ENCODE data around the gene CPSF2. TPM values are rescaled to one million over a fixed set of nuclear protein-coding genes. Genes with fewer than 3 reads are reported as not detected.

The CPSF2 gene
- polyA plus RNA-seq, 1 of the 3 experiments (the other 2 are of a cell fraction), result 11.7 TPM

DNA sequence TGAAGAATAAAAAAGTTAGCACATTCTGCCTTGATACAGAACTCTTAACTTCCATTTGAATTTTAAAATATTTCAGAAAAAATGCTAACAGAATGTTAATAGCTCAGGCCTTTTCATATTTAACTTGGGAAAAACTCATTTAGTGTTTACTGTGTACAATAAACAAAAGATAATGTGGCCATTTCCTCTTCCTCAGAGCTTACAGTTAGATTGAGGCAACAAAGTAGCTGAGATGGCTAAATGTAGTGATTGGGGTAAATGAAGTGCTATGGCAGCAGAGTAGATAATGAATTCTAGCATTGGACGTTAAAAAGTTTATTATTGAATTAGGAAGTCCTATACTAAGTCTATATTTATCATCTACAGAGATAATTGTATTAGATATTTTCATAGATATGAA is 12.7 kb downstream of the CPSF2 start:
- H3K4me1 ChIP-seq (ENCODE audit: control insufficient read depth in 1 of 2, insufficient read depth in 2 of 2, low read depth in 1 of 2, low read length in 1 of 2), result no peaks in the 10 kb centered on the region
- H3K9me2 ChIP-seq, result no peaks in the 10 kb centered on the region
- CTCF ChIA-PET, result interaction anchor here (1.1 to 3.5 kb wide), 9 partner anchors 10 to 553 kb away, joined by 3 to 24 read pairs (median 5); partner anchors contain the start of genes ATXN3, CPSF2 and NDUFB1
- no peak overlapping the region for H3K4me2 ChIP-seq
- TF ChIP-seq, protein P1, sequence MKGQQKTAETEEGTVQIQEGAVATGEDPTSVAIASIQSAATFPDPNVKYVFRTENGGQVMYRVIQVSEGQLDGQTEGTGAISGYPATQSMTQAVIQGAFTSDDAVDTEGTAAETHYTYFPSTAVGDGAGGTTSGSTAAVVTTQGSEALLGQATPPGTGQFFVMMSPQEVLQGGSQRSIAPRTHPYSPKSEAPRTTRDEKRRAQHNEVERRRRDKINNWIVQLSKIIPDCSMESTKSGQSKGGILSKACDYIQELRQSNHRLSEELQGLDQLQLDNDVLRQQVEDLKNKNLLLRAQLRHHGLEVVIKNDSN (IDR thresholded peaks at IDR 0.05; ENCODE audit: borderline replicate concordance, low read depth), result no peak
- TF ChIP-seq, protein P2, sequence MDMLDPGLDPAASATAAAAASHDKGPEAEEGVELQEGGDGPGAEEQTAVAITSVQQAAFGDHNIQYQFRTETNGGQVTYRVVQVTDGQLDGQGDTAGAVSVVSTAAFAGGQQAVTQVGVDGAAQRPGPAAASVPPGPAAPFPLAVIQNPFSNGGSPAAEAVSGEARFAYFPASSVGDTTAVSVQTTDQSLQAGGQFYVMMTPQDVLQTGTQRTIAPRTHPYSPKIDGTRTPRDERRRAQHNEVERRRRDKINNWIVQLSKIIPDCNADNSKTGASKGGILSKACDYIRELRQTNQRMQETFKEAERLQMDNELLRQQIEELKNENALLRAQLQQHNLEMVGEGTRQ (IDR thresholded peaks at IDR 0.05; ENCODE audit: borderline replicate concordance, low read depth, low read length), result no peak
- no peak for TF ChIP-seq NRF1 (IDR thresholded peaks at IDR 0.05; ENCODE audit: low read depth, low read length)
- no peak for TF ChIP-seq TCF12 (IDR thresholded peaks at IDR 0.05)
- TF ChIP-seq GABPA (IDR thresholded peaks at IDR 0.05; ENCODE audit: low read depth), result no peak
- no peak for TF ChIP-seq FOXM1 (IDR thresholded peaks at IDR 0.05; ENCODE audit: low read depth)
- no peak for TF ChIP-seq CHD2 (IDR thresholded peaks at IDR 0.05; ENCODE audit: low read length, partially characterized antibody)
- TF ChIP-seq RCOR1 (IDR thresholded peaks at IDR 0.05; ENCODE audit: low read length), result no peak
- TF ChIP-seq SIN3A (IDR thresholded peaks at IDR 0.05; ENCODE audit: borderline replicate concordance, low read depth, low read length), result no peak
- no peak for TF ChIP-seq RFX5 (IDR thresholded peaks at IDR 0.05; ENCODE audit: low read length)
- TF ChIP-seq GATA2 (CRISPR knock-in tag; IDR thresholded peaks at IDR 0.05), result no peak
- TF ChIP-seq NFIC (IDR thresholded peaks at IDR 0.05; ENCODE audit: borderline replicate concordance), result no peak
- TF ChIP-seq EZH2phosphoT487 (IDR thresholded peaks at IDR 0.05; ENCODE audit: borderline replicate concordance, low read depth), result no peak
- TF ChIP-seq, protein P3, sequence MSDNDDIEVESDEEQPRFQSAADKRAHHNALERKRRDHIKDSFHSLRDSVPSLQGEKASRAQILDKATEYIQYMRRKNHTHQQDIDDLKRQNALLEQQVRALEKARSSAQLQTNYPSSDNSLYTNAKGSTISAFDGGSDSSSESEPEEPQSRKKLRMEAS (IDR thresholded peaks at IDR 0.05; ENCODE audit: low read depth), result no peak
- TF ChIP-seq, protein P4, sequence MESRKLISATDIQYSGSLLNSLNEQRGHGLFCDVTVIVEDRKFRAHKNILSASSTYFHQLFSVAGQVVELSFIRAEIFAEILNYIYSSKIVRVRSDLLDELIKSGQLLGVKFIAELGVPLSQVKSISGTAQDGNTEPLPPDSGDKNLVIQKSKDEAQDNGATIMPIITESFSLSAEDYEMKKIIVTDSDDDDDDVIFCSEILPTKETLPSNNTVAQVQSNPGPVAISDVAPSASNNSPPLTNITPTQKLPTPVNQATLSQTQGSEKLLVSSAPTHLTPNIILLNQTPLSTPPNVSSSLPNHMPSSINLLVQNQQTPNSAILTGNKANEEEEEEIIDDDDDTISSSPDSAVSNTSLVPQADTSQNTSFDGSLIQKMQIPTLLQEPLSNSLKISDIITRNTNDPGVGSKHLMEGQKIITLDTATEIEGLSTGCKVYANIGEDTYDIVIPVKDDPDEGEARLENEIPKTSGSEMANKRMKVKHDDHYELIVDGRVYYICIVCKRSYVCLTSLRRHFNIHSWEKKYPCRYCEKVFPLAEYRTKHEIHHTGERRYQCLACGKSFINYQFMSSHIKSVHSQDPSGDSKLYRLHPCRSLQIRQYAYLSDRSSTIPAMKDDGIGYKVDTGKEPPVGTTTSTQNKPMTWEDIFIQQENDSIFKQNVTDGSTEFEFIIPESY (IDR thresholded peaks at IDR 0.05; ENCODE audit: borderline replicate concordance, low read depth), result no peak
- no peak for TF ChIP-seq REST (IDR thresholded peaks at IDR 0.05; ENCODE audit: low read depth, low read length)
- no peak for TF ChIP-seq FOSL2 (IDR thresholded peaks at IDR 0.05; ENCODE audit: borderline replicate concordance, low read depth)
- no peak for TF ChIP-seq POLR2AphosphoS5 (IDR thresholded peaks at IDR 0.05; ENCODE audit: low read depth, low read length)
- no peak for TF ChIP-seq MEF2A (IDR thresholded peaks at IDR 0.05; ENCODE audit: borderline replicate concordance, low read depth)
- H4K20me1 ChIP-seq (ENCODE audit: insufficient read depth), result no peaks in the 10 kb centered on the region
- H3K36me3 ChIP-seq (replicated peaks in 1 of 2; ENCODE audit: control insufficient read depth in 1 of 2, insufficient read depth in 2 of 2, low read length in 1 of 2), result peaks cover 57 to 86% of the 10 kb centered on the region in 2 experiments
- 0 out of 2 replicates have a peak, but pooled peaks cover 3% of the 10 kb centered on the region for H3K79me2 ChIP-seq (ENCODE audit: insufficient read depth)
- POLR2A ChIA-PET, result interaction anchor here (2.0 kb wide), 1 partner anchor 13 kb away, joined by 4 read pairs; the partner anchor contains the start of genes CPSF2 and NDUFB1
- DNase-seq, result no peak
- peaks cover 8% of the 10 kb centered on the region for H3F3A ChIP-seq (replicated peaks; ENCODE audit: insufficient read depth)
- H3K27ac ChIP-seq (ENCODE audit: low read depth in 2 of 2, low read length in 1 of 2), result no peak overlapping the region
- H2AFZ ChIP-seq (ENCODE audit: low read depth), result no peak overlapping the region
- no peak overlapping the region for H3K9ac ChIP-seq
- 23% methylated on average over 1 of the region's 1 CpG for WGBS (ENCODE audit: low lambda C conversion rate)
- no peak overlapping the region for H3K4me3 ChIP-seq (ENCODE audit: low read depth in 2 of 2, low read length in 1 of 2)
- no peaks in the 10 kb centered on the region for H3K9me3 ChIP-seq
- no peaks in the 10 kb centered on the region for H3K27me3 ChIP-seq (ENCODE audit: insufficient read depth)
